ENCODE data around the gene DPEP2NB.
"Not testable (repeated sequence)": the region's sequence is repeated elsewhere in the genome, so short reads cannot be mapped to it uniquely, and the experiment has no call there.

DPEP2NB gene

GRCh38 chr16:67988675-67989074 lies 27.0 kb downstream of the DPEP2NB start:
- FAIRE-seq (no peak), DNase-seq (ENCODE audit: extremely low spot score, insufficient read length, low read depth) (no peak)

- DNase-seq (ENCODE audit: extremely low spot score, insufficient read length, low read depth) (no peak), FAIRE-seq (no peak)
Observed at GRCh38 chr16:67987460-67988160, 28.1 kb downstream of the DPEP2NB start.

DNA sequence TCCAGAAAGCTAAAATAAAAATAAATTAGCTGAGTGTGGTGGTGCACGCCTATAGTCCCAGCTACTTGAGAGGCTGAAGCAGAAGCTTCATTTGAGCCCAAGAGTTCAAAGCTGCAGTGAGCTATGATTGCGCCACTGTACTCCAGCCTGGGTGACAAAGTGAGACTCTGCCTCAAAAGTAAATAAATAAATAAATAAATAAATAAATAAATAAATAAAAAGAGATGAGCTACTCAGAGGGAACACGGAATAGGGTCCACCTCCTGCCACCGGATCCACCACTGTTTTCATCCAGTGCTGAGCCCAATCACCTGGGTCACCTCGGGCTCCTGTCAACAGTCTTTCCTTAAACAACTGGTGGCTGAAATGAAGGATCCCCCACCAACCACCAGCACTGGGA lies 28.8 kb downstream of the DPEP2NB start:
- DNase-seq (ENCODE audit: extremely low spot score, insufficient read length, low read depth) (no peak), FAIRE-seq (no peak)

DNA sequence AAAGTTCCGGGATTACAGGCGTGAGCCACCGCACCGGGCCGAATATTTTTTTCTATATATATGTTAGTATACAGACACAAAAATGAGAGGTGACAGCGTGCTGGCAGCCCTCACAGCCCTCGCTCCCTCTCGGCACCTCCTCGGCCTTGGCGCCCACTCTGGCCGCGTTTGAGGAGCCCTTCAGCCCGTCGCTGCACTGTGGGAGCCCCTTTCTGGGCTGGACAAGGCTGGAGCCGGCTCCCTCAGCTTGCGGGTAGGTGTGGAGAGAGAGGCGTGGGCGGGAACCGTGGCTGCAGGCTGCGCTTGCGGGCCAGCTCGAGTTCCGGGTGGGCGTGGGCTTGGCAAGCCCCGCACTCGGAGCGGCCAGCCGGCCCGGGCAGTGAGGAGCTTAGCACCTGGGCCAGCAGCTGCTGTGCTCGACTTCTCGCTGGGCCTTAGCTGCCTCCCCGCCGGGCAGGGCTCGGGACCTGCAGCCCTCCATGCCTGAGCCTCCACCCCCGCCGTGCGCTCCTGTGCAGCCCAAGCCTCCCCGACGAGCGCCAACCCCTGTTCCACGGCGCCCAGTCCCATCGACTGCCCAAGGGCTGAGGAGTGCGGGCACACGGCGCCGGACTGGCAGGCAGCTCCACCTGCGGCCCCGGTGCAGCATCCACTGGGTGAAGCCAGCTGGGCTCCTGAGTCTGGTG lies 33.6 kb downstream of the DPEP2NB start:
- no peak for FAIRE-seq

GRCh38 chr16:67979955-67980678 lies 35.6 kb downstream of the DPEP2NB start, which contains the start of gene DPEP3:
TSS of gene DPEP3 (minus strand) at chr16:67980499. CDS start at chr16:67980380, 119 bp downstream.
- DNase-seq (ENCODE audit: extremely low spot score, insufficient read length, low read depth): no peak
- FAIRE-seq: no peak

More for the DNA sequence above, 33.6 kb downstream of the DPEP2NB start:
- DNase-seq (ENCODE audit: extremely low spot score, insufficient read length, low read depth): no peak

GRCh38 chr16:67977469-67978227 lies 38.1 kb downstream of the DPEP2NB start:
- no peak for DNase-seq (ENCODE audit: extremely low spot score, insufficient read length, low read depth)
- no peak for FAIRE-seq

GRCh38 chr16:67977005-67977404 lies 38.7 kb downstream of the DPEP2NB start:
- DNase-seq (ENCODE audit: extremely low spot score, insufficient read length, low read depth) (no peak), FAIRE-seq (no peak)

- FAIRE-seq (no peak), DNase-seq (ENCODE audit: extremely low spot score, insufficient read length, low read depth) (no peak)
Observed at GRCh38 chr16:67976205-67976604, 39.5 kb downstream of the DPEP2NB start.

- peak; percentile 59 for FAIRE-seq
- no peak for DNase-seq (ENCODE audit: extremely low spot score, insufficient read length, low read depth)
Observed at GRCh38 chr16:67975321-67976105, 40.2 kb downstream of the DPEP2NB start.

GRCh38 chr16:67972285-67972684 lies 43.4 kb downstream of the DPEP2NB start:
- not testable (repeated sequence) for FAIRE-seq

DNA sequence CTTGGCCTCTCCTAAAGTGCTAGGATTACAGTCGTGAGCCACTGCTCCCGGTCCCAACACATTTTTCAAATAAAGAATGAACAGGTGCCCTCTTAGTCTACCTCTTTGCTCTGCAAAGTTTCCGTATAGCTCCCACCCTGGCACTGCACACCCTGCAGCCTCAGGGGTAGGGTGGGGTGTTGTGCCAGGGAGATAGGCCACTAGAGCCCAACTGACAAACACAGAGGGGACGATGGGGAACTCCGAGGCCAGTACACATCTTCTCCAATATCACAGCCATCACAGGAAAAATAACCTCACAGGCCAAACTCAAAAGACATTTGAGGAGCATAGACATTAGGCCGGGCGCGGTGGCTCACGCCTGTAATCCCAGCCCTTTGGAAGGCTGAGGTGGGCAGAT lies 44.6 kb downstream of the DPEP2NB start:
- FAIRE-seq (no peak), DNase-seq (ENCODE audit: extremely low spot score, insufficient read length, low read depth) (no peak)

More at GRCh38 chr16:67972285-67972684, 43.4 kb downstream of the DPEP2NB start:
- DNase-seq (ENCODE audit: extremely low spot score, insufficient read length, low read depth): not testable (repeated sequence)

DNA sequence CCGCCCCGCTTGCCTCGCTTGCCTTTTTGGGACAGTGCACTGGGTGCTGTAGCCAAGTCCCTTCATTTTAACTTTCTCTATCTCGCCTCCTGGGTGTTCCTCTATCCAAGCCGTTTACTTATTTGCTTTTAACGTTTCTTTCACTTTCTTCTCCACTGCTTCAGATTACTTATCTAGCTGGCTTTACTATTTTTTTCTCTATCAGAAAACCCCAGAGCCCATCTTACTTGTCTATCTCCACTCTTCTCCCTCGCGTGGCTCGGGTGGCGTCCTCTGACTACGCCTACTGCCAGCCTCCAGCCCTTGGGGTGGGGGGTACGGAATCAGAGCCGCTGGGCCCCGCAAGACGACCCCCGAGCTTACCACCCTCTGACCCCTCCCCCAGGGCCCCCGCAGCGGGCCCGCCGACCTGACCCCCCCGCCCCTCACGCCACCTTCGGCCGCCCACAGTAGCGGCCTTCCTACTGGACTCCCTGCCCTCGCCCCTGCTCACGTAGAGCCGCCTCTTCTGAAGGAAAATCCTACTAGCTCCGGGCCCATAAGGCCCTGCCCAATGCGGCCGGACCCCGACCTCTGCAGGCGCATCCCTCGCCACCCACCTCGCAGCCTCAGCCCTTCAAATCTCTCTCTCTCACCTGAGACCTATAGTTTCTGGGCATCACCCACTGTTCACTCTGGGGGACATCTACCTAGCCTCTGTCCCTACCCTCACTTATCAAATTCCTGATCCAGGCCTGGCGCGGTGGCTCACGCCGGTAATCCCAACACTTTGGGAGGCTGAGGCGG lies 46.3 kb downstream of the DPEP2NB start:
- DNase-seq (ENCODE audit: extremely low spot score, insufficient read length, low read depth): no peak

DNA sequence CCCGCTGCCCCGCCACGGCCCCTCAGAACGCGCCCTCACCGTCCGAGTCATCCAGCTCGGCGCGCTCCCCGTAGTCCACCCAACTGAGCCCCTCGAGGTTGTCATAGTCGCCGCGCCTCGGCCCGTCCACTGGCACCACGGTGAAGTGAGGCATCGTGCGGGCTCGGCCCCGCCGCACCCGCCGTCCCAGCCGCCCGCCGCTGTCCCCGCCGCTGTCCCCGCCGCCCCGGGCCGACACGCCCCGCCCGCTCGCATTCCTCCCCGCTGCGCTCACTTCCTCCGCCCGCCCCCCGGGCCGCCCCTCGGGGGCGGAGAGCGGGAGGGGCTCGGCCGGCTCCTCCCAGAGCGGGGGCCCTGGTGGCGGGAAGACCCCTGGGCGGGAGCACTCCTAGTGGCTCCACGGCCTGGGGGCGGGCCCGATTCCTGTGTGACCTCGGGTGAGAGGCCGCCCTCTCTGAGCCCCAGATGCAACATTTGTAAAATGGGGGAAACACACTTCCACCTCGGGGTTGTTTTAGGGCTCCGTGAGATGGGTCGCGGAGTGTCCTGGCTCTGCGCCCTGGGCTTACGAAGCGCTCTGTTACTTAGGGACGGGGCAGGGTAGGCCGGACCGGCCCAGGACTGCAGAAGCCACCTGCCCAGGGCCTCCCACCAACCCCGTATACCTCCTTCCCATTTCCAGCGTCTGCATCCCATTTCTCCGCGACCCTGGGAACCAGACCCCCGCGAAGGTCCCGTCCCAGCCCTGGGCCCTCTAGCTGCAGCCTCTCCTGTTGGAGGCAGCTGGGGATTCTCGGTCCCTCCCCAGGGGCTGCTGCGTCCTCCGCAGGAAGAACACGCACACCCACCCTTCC lies 47.1 kb downstream of the DPEP2NB start, which contains the start of gene SLC12A4:
Gene SLC12A4 (minus strand): TSS at position 238 of the 854 bp plus-strand sequence. CDS start 84 bp downstream, at position 154.
- FAIRE-seq (peak; percentile 66), DNase-seq (ENCODE audit: extremely low spot score, insufficient read length, low read depth) (peak; percentile 93)

More for the DNA sequence above, 46.3 kb downstream of the DPEP2NB start:
- no peak for FAIRE-seq

- DNase-seq (ENCODE audit: extremely low spot score, insufficient read length, low read depth): no peak
- FAIRE-seq: peak; percentile 21
Observed at GRCh38 chr16:67967958-67968399, 47.7 kb downstream of the DPEP2NB start.

- no peak for FAIRE-seq
- DNase-seq (ENCODE audit: extremely low spot score, insufficient read length, low read depth): no peak
Observed at GRCh38 chr16:67967183-67967957, 48.3 kb downstream of the DPEP2NB start.

DNA sequence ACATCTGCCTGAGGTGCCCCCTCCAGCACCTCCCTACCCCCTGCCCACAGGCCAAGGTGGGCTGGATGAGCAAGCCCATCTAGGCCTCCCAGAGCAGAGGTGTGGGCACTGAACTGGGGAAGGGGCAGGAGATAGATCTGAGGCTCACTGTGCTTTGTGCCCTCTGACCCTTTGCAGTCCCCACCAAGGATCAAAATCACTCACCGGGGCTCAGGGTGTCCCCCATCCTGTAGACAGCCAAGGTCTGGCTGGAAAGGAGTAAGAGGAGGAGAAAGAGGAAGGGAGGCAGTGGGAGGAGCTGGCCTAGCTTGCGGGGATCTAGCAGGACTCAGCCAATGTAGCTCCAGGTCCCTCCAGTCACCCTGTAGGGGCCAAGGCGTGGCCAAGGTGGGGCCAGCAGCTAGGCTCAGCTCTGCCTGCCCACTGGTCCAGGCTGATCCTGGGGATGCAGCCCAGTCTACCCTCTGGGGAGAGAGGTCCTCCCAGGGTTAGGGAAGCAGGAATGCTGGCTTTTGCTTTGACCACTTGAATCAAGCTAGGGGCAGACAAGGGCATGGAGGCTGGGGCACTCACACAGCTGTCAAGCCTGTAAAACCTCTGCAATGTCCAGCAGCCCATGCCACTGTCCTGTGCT lies 49.0 kb downstream of the DPEP2NB start:
- FAIRE-seq (no peak), DNase-seq (ENCODE audit: extremely low spot score, insufficient read length, low read depth) (no peak)
